NT2/D1 (cell line): ENCODE data around the gene FAM124A.
"Not testable (repeated sequence)": the region's sequence is repeated elsewhere in the genome, so short reads cannot be mapped to it uniquely, and the experiment has no call there.

Experiments
- DNase-seq: peaks from one replicate; pipeline ENCODE4 v3.0.0-alpha.2; 2011; ENCODE audit warnings: low read depth, low spot score
- H3K27me3 ChIP-seq: 2 replicates; pipeline ENCODE4 v1.6.0; 2011; ENCODE audit warnings: mild to moderate bottlenecking; ENCODE audit not compliant: insufficient read length, insufficient read depth
- H3K36me3 ChIP-seq: 2 replicates; pipeline ENCODE4 v1.6.1; 2011; ENCODE audit warnings: mild to moderate bottlenecking, low read length, mixed read lengths; ENCODE audit not compliant: insufficient read depth, insufficient read length
- H3K4me1 ChIP-seq: 2 replicates; pipeline ENCODE4 v1.5.1; 2011; ENCODE audit not compliant: insufficient read depth, insufficient read length
- H3K4me3 ChIP-seq: 2 replicates; pipeline ENCODE4 v1.5.1; 2011; ENCODE audit warnings: low read depth; ENCODE audit not compliant: insufficient read length
- H3K9ac ChIP-seq: 2 replicates; pipeline ENCODE4 v1.6.0; 2011; ENCODE audit warnings: low read depth; ENCODE audit not compliant: insufficient read length
- H3K9me3 ChIP-seq: 2 replicates; pipeline ENCODE4 v1.5.1; 2011; ENCODE audit warnings: mild to moderate bottlenecking, low read length; ENCODE audit not compliant: insufficient read depth
- SUZ12 ChIP-seq: IDR thresholded peaks from 2 replicates; pipeline ENCODE4 v1.6.1; 2011; ENCODE audit not compliant: insufficient read length, insufficient read depth; ENCODE audit errors: extremely low read depth
- YY1 ChIP-seq: IDR thresholded peaks from 2 replicates; pipeline ENCODE4 v1.6.1; 2011; ENCODE audit not compliant: insufficient read length, insufficient read depth
- ZNF274 ChIP-seq: IDR thresholded peaks from 2 replicates; pipeline ENCODE4 v1.6.1; 2011; ENCODE audit warnings: mild to moderate bottlenecking, low read depth, low read length

The FAM124A gene

DNA sequence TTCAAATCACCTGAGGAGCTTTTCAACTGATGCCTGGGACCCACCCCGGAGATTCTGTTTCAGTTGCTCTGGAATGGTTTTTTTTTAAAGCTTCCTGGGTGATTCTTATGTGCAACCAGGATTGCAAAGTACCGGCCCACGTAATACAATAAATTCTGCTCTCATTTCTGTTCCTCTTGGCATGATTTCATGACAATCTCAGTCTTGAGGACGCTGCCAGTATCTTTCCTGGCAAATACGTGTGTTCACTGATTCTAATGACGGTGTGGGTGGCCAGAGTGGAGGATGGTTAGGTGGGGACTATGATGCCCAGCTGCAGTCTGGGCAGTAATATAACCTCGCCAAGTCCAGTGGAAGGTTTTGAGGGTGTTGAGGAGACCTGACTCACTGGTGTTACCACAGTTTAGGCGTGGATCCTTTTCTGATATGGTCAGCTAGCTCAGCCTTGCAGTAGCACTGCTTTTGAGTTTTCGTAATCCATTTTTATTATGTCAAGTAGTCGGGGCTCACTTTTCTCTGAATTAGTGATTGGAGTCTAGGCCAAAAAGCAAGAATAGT lies 49.4 kb downstream of the FAM124A start:
- no peak overlapping the region for H3K4me3 ChIP-seq
- no peaks in the 10 kb centered on the region for H3K4me1 ChIP-seq
- H3K9me3 ChIP-seq = no peaks in the 10 kb centered on the region
- H3K36me3 ChIP-seq = no peaks in the 10 kb centered on the region
- TF ChIP-seq SUZ12 = no peak
- no peak for TF ChIP-seq YY1
- TF ChIP-seq ZNF274 = no peak
- no peak for DNase-seq
- no peak overlapping the region for H3K9ac ChIP-seq
- H3K27me3 ChIP-seq = no peaks in the 10 kb centered on the region

DNA sequence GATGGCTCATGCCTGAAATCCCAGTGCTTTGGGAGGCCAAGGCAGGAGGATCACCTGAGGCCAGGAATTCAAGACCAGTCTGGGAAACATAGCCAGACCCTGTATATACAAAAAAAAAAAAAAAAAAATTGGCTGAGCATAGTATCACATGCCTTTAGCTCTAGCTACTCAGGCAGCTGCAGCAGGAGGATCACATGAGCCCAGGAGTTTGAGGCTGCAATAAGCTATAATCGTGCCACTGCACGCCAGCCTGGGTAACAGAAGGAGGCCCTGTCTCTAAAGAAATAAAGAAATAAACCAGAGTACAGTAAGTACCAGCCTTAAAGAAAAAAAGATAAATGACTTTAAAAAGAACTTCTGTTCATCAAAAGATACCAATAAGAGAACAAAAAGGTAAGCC lies 52.9 kb downstream of the FAM124A start:
- DNase-seq = no peak
- Histone ChIP-seq H3K27me3 (no peaks in the 10 kb centered on the region), H3K4me3 (no peak overlapping the region), H3K9me3 (no peaks in the 10 kb centered on the region), H3K36me3 (no peaks in the 10 kb centered on the region), H3K4me1 (no peaks in the 10 kb centered on the region), H3K9ac (no peak overlapping the region)
- TF ChIP-seq YY1 (no peak), SUZ12 (no peak), ZNF274 (no peak)

DNA sequence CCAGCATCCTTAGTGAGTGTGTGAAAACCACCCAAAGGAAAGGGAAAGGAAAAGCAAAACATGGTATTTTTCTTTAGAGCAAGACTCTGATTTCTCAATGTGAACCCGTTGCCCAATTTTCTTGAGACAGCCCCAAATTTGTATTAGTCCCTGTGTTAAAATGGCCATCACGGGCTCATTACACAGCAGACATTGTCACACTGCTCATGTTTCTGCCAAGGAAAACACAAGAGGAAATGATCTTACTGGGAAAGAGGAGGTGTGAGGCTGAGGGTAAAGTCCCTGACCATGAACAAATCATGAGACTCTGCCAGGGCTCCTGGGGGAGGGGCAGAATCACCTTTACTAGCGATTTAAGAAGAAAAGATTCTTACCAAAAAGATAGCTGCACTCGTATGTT lies 54.4 kb downstream of the FAM124A start:
- H3K4me1 ChIP-seq = no peaks in the 10 kb centered on the region
- H3K27me3 ChIP-seq = no peaks in the 10 kb centered on the region
- TF ChIP-seq YY1 (no peak), ZNF274 (no peak), SUZ12 (no peak)
- H3K9ac ChIP-seq = no peak overlapping the region
- H3K4me3 ChIP-seq = no peak overlapping the region
- no peaks in the 10 kb centered on the region for H3K36me3 ChIP-seq
- no peak for DNase-seq
- H3K9me3 ChIP-seq = no peaks in the 10 kb centered on the region

DNA sequence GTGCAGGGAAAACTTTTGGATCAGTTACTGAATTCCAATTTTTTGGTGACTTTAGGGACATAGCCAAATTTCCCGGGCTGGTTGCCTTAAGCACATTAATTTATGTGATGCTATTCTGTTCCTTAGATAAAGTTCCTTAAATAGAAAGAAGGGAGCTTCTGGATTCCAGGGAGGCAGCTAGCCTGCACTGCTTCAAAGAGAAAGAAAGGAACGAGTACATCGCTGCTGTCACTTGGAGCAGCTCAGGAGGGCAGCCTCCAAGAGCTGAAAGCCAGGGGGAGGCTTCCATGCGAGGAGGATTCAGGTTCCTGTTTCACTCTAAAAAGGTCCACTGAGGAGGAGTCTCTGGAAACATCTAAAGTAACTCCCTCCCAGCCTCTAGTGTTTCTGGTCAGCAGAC lies 55.7 kb downstream of the FAM124A start:
- Histone ChIP-seq H3K4me3 (no peak overlapping the region), H3K9ac (no peak overlapping the region), H3K4me1 (no peaks in the 10 kb centered on the region), H3K36me3 (no peaks in the 10 kb centered on the region), H3K27me3 (no peaks in the 10 kb centered on the region), H3K9me3 (no peaks in the 10 kb centered on the region)
- no peak for DNase-seq
- TF ChIP-seq SUZ12 (no peak), YY1 (no peak), ZNF274 (no peak)

DNA sequence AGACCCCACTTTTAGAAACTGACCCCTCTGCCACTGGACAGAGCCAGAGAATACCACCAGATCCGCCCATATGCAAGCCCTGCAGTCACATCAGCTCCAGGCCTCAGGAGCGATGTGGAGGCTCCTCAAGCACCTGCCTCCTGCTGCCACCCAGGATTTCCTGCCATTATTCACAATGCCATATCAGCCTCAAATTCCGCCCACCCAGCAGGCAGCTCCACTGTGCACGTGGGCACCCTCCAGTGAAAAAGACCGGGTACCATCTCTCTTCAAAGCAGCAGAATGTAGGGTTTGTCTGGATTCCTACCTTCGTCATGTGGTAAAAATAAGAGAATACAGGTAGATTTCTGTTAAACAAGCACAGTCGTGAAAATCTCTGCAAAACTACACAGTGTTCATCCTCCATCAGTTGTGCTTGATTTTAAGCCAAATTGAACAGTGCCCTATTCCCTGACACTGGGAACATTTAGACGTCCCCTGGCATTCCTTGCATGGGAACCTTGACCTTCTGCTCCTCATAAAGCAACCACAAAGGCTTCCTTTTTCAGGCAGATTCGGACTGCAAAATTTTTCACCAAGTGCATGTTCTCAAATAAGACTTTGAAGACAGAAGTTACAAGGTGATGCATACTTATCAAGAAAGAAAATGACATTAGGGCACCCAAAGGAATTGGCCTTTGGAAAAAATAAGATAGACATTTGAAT lies 56.4 kb downstream of the FAM124A start:
- DNase-seq = no peak
- no peak overlapping the region for H3K9ac ChIP-seq
- no peaks in the 10 kb centered on the region for H3K9me3 ChIP-seq
- TF ChIP-seq ZNF274 = no peak
- TF ChIP-seq YY1 = no peak
- no peak for TF ChIP-seq SUZ12
- no peaks in the 10 kb centered on the region for H3K4me1 ChIP-seq
- no peaks in the 10 kb centered on the region for H3K27me3 ChIP-seq
- H3K4me3 ChIP-seq = no peak overlapping the region
- H3K36me3 ChIP-seq = no peaks in the 10 kb centered on the region

DNA sequence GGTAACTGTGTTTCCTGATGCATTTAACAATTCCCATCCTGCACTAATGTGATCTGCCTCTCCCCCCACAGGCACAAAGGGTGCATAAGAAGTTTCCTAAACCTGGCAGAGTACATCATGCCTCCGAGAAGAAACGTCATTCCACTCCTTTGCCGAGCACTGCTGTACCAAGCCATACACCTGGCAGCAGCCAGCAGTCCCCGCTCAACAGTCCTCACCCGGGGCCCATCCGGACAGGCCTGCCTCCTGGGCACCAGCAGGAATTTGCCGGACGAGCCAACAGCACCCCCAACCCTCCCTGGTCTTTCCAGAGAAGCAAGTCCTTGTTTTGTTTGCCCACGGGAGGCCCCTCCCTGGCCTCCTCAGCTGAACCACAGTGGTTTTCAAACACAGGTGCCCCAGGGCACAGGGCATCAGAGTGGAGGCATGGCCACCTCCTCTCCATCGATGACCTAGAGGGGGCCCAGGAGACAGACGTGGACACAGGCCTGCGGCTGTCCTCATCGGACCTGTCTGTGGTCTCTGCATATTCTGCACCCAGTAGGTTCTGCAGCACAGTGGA lies 58.3 kb downstream of the FAM124A start:
- Histone ChIP-seq H3K27me3 (no peaks in the 10 kb centered on the region), H3K4me1 (no peaks in the 10 kb centered on the region), H3K9ac (no peak overlapping the region), H3K36me3 (no peaks in the 10 kb centered on the region), H3K9me3 (no peaks in the 10 kb centered on the region), H3K4me3 (no peak overlapping the region)
- TF ChIP-seq YY1 (no peak), ZNF274 (no peak), SUZ12 (no peak)
- DNase-seq = no peak

DNA sequence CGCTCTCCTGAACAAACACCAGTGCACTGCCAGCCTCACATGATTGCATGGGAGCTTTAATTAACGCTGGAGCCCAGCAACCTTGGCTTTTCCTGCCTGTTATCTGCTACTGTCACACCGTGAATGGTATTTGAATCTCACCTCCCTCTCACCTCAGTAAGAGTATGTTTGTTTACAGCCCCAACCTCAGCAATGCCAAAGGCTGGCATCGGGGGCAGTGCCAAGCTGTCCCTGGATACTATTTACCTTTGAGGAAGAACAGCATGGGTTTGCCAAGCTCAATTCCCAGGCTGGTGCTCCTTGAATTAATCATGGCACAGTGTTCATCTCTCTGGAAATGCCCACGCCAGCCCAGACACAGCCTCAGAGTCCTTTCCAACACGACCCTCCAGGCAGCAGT lies 60.1 kb downstream of the FAM124A start:
- no peak for DNase-seq

DNA sequence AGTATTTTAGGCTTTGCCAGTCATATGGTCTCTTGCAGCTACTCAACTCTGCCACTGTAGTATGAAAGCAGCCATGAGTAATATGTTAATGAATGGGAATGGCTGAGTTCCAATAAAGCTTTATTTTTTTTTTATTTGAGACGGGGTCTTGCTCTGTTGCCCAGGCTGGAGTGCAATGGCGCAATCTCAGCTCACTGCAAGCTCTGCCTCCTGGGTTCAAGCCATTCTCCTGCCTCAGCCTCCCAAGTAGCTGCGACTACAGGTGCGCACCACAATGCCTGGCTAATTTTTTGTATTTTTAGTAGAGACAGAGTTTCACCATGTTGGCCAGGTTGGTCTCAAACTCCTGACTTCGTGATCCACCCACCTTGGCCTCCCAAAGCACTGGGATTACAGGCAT lies 60.7 kb downstream of the FAM124A start:
- not testable (repeated sequence) for H3K4me1 ChIP-seq, H3K9ac ChIP-seq, H3K27me3 ChIP-seq, H3K9me3 ChIP-seq, H3K4me3 ChIP-seq, DNase-seq, H3K36me3 ChIP-seq

More for the DNA sequence above, 60.1 kb downstream of the FAM124A start:
- no peak for TF ChIP-seq YY1
- no peak for TF ChIP-seq ZNF274
- no peak for TF ChIP-seq SUZ12
- Histone ChIP-seq H3K4me3 (no peak overlapping the region), H3K36me3 (no peaks in the 10 kb centered on the region), H3K9ac (no peak overlapping the region), H3K27me3 (no peaks in the 10 kb centered on the region), H3K4me1 (no peaks in the 10 kb centered on the region), H3K9me3 (no peaks in the 10 kb centered on the region)
